GM06990 (cell line): Measurements from ENCODE around the gene MLXIP.
"Not testable (repeated sequence)": the region's sequence is repeated elsewhere in the genome, so short reads cannot be mapped to it uniquely, and the experiment has no call there.

Experiments
- DNase-seq: peaks from one replicate; pipeline ENCODE4 v3.0.0-alpha.2; 2011; ENCODE audit not compliant: insufficient read length; ENCODE audit errors: extremely low read depth
- H3K27me3 ChIP-seq: replicated peaks from 2 replicates; pipeline ENCODE4 v1.6.0; 2011; ENCODE audit warnings: low read length; ENCODE audit not compliant: control insufficient read depth, insufficient read depth
- H3K36me3 ChIP-seq: 2 replicates; pipeline ENCODE4 v1.5.1; 2011; ENCODE audit warnings: low read length; ENCODE audit not compliant: control insufficient read depth, insufficient read depth
- H3K4me3 ChIP-seq: replicated peaks from 2 replicates; pipeline ENCODE4 v1.5.1; 2011; ENCODE audit warnings: low read depth, mild to moderate bottlenecking, control low read depth, low read length
- CTCF ChIP-seq: IDR thresholded peaks from 2 replicates; pipeline ENCODE4 v1.5.1; 2011; ENCODE audit warnings: low read length, control low read depth, mild to moderate bottlenecking, inconsistent platforms; ENCODE audit not compliant: insufficient read depth, poor library complexity, severe bottlenecking

The MLXIP gene

DNA sequence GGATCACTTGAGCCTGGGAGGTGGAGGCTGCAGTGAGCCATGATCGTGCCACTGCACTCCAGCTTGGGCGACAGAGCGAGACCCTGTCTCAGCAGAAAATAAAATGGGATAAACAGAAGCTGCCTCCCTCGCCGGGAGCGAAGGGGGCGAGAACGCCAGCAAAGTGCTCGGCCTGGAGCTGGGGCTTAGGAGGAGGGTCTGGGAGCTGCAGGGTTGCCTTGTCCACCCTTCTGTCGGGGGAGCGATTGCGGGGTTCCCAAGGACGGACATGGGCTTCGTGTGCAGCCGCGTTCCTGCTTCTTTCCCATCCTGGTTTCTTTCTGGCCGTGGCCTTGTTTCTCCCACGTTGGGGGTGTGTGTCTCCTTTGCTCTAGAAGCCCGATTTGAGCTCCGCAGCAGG lies 27.9 kb upstream of the MLXIP start:
- Histone ChIP-seq H3K4me3 (no peak overlapping the region), H3K36me3 (peaks cover 2% of the 10 kb centered on the region; the same call in 1 of the 2 replicates), H3K27me3 (no peaks in the 10 kb centered on the region)
- DNase-seq = no peak
- TF ChIP-seq CTCF = no peak

DNA sequence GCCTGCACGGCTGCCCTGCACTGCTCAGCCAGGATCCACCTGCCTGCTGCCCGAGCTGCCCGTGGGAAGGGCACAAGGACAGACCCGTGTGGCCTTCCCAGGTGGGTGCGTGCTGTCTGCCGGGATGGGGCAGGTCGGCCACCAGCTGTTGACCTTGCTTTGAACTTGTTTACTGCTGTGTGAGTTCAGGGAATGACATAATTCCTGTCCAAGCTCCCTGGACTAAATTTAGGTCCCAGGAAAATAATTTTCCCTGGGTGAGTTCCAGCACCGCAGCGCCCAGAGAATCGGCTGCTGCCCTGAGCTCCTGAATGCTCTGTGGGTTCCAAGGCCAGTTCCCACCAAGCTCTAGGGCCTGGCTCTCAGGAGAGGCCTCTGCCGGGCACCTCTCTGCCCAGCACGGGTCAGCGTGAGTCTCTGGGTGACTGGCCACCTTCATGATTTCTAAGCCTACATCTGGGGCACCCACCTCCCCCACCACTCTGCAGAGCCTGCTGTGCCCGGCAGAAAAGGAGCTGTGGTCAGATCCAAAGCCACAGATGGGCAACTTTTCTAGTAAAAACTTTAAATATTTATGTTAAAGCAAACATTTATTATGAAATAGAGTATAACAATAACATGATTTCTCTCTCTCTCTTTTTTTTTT lies 27.2 kb upstream of the MLXIP start:
- TF ChIP-seq CTCF = no peak
- no peak overlapping the region for H3K4me3 ChIP-seq
- no peaks in the 10 kb centered on the region; the same call in 1 of the 2 replicates for H3K36me3 ChIP-seq
- H3K27me3 ChIP-seq = no peaks in the 10 kb centered on the region
- no peak for DNase-seq

- no peaks in the 10 kb centered on the region; the same call in 1 of the 2 replicates for H3K36me3 ChIP-seq
- H3K4me3 ChIP-seq = no peak overlapping the region
- no peak for DNase-seq
- no peak for TF ChIP-seq CTCF
- no peaks in the 10 kb centered on the region for H3K27me3 ChIP-seq
Measured at GRCh38 chr12:122052285-122052684, 26.3 kb upstream of the MLXIP start.

GRCh38 chr12:122054842-122055520 lies 23.6 kb upstream of the MLXIP start:
- no peak overlapping the region for H3K4me3 ChIP-seq
- TF ChIP-seq CTCF = no peak
- H3K27me3 ChIP-seq = no peaks in the 10 kb centered on the region
- no peaks in the 10 kb centered on the region; the same call in none of the 2 replicates for H3K36me3 ChIP-seq
- no peak for DNase-seq

GRCh38 chr12:122056406-122056805 lies 22.1 kb upstream of the MLXIP start:
- H3K4me3 ChIP-seq, H3K36me3 ChIP-seq, H3K27me3 ChIP-seq, DNase-seq: not testable (repeated sequence)

DNA sequence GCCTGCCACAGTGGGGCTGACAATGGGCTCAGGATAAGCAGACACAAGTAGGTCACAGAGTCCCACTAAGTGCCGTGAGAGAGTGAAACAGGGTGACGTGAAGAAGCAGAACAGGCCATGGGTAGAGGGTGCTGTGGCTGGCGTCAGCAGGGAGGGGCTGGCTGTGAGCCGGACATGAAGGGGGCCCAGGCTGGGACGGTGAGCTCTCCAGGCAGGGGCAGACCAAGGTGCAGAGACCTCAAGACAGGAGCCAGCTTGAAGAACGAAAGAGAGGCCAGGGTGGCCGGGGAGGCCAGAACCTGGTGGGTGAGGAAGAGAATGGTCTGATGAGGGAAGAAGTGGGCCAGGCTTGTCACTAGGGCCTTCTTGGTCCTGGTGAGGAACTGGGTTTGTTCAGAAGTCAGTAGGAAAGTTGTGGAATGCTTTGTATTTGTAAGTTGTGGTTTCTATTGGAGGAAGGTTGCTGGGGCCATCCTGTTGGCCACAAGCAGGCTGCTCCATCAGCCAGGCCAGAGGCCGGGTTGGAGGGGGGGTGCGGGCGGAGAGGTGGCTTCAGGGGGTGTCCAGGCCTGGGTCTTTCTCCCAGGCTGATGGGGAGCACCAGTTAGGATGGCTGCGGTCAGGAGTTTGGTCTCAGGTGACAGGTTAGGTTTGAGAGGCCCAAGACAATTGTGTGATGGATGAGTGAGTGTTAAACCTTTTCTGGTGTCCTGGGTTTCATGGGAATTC lies 21.4 kb upstream of the MLXIP start:
- Histone ChIP-seq H3K36me3 (no peaks in the 10 kb centered on the region; the same call in none of the 2 replicates), H3K4me3 (no peak overlapping the region), H3K27me3 (no peaks in the 10 kb centered on the region)
- no peak for DNase-seq
- TF ChIP-seq CTCF = no peak
